MCF 10A (cell line): ENCODE data around the gene P2RY6. TPM values are rescaled to one million over a fixed set of nuclear protein-coding genes. Genes with fewer than 3 reads are reported as not detected.
A peak's percentile ranks its signal among the peaks of the same experiment; 100 is the strongest.

ENCODE experiments used
- BruUV-seq: library from RNA; stranded (reverse); fragments of 400-500 nt; replicated peaks from 2 replicates; lab custom pipeline; 2021; lab: Mats Ljungman, UMichigan
- CTCF ChIA-PET: fragments of 300-600 bp; sonication (Branson Sonifier 250); formaldehyde crosslinking; extraction: SDS; loops from one replicate; lab custom pipeline; 2021; ENCODE audit warnings: antibody characterized with exemption, inconsistent platforms; lab: Yijun Ruan, JAX
- POLR2A ChIA-PET: fragments of 300-600, 350-650 bp; sonication (Branson Sonifier 250); formaldehyde crosslinking; extraction: SDS; loops from one replicate; lab custom pipeline; 2020; ENCODE audit warnings: antibody characterized with exemption, inconsistent platforms; lab: Yijun Ruan, JAX
- DNase-seq: peaks from one replicate; pipeline ENCODE4 v3.0.0-alpha.2; 2018; ENCODE audit not compliant: unreplicated experiment
- H3K27ac Mint-ChIP-seq: one replicate; pipeline ENCODE4 v1.8.0; 2022; ENCODE audit warnings: mild to moderate bottlenecking, low read depth, mixed read lengths; ENCODE audit not compliant: unreplicated experiment
- H3K27me3 Mint-ChIP-seq: one replicate; pipeline ENCODE4 v1.8.0; 2022; ENCODE audit warnings: mixed read lengths; ENCODE audit not compliant: insufficient read depth, unreplicated experiment
- H3K36me3 Mint-ChIP-seq: one replicate; pipeline ENCODE4 v1.8.0; 2022; ENCODE audit warnings: mild to moderate bottlenecking, moderate library complexity, mixed read lengths; ENCODE audit not compliant: insufficient read depth, unreplicated experiment
- H3K4me1 Mint-ChIP-seq: one replicate; pipeline ENCODE4 v1.8.0; 2022; ENCODE audit warnings: mixed read lengths; ENCODE audit not compliant: insufficient read depth, unreplicated experiment
- H3K4me3 Mint-ChIP-seq: one replicate; pipeline ENCODE4 v1.8.0; 2022; ENCODE audit warnings: mild to moderate bottlenecking, moderate library complexity, mixed read lengths; ENCODE audit not compliant: unreplicated experiment
- H3K9me3 Mint-ChIP-seq: one replicate; pipeline ENCODE4 v1.8.0; 2022; ENCODE audit warnings: mixed read lengths; ENCODE audit not compliant: unreplicated experiment
- CTCF ChIP-seq: fragments of 200-600 bp; IDR thresholded peaks from one replicate; pipeline ENCODE4 v1.8.0; 2022; ENCODE audit warnings: antibody characterized with exemption, mild to moderate bottlenecking; ENCODE audit not compliant: unreplicated experiment
- intact Hi-C: fragments of 100-400 bp; cut with micrococcal nuclease; formaldehyde crosslinking; loops from 2 replicates; pipeline ENCODE4 v1.14.1; 2022
- total RNA-seq: library from RNA; stranded (reverse); gene quantifications from 2 replicates; pipeline ENCODE4 v1.2.3, GENCODE V29; 2022

P2RY6 gene
- total RNA-seq, 1 experiment from 2014 or later = not detected

GRCh38 chr11:73315293-73316020 lies 43.3 kb downstream of the P2RY6 start:
- Mint-ChIP-seq H3K4me3 (no peak overlapping the region), H3K27me3 (no peaks in the 10 kb centered on the region), H3K4me1 (peaks cover 46% of the 10 kb centered on the region), H3K27ac (no peak overlapping the region), H3K9me3 (no peaks in the 10 kb centered on the region), H3K36me3 (peaks cover 15% of the 10 kb centered on the region)
- no TSS peak for BruUV-seq
- no peak for DNase-seq
- ChIA-PET POLR2A (interaction anchor here (1.0 kb wide), 1 partner anchor 40 kb away, joined by 3 read pairs; no protein-coding TSS in a partner anchor), CTCF (interaction anchor here (3.5 kb wide), 1 partner anchor 19 kb away, joined by 20 read pairs; no protein-coding TSS in a partner anchor)
- no peak for TF ChIP-seq CTCF
- intact Hi-C loops = no loop called here

GRCh38 chr11:73316422-73316821 lies 44.3 kb downstream of the P2RY6 start:
- no peak for TF ChIP-seq CTCF
- intact Hi-C loops = no loop called here
- POLR2A ChIA-PET = no interaction called here
- no TSS peak for BruUV-seq
- no peak for DNase-seq
- CTCF ChIA-PET = interaction anchor here (1.3 to 3.5 kb wide), 2 partner anchors 15 to 18 kb away, joined by 3 to 20 read pairs; no protein-coding TSS in a partner anchor
- peaks cover 45% of the 10 kb centered on the region for H3K4me1 Mint-ChIP-seq
- no peaks in the 10 kb centered on the region for H3K27me3 Mint-ChIP-seq
- H3K9me3 Mint-ChIP-seq = no peaks in the 10 kb centered on the region
- peaks cover 11% of the 10 kb centered on the region for H3K36me3 Mint-ChIP-seq
- H3K27ac Mint-ChIP-seq = peak overlapping the region; percentile 57
- no peak overlapping the region for H3K4me3 Mint-ChIP-seq

- intact Hi-C loops = no loop called here
- peaks cover 10% of the 10 kb centered on the region for H3K36me3 Mint-ChIP-seq
- H3K27ac Mint-ChIP-seq = no peak overlapping the region
- peaks cover 35% of the 10 kb centered on the region for H3K4me1 Mint-ChIP-seq
- H3K27me3 Mint-ChIP-seq = no peaks in the 10 kb centered on the region
- ChIA-PET CTCF (interaction anchor here (0.7 to 1.3 kb wide), 2 partner anchors 13 to 16 kb away, joined by 3 read pairs; no protein-coding TSS in a partner anchor), POLR2A (interaction anchor here (0.5 to 1.0 kb wide), 2 partner anchors 19 to 1185 kb away, joined by 3 read pairs; no protein-coding TSS in a partner anchor)
- no peak for TF ChIP-seq CTCF
- DNase-seq = no peak
- no peaks in the 10 kb centered on the region for H3K9me3 Mint-ChIP-seq
- BruUV-seq = no TSS peak
- H3K4me3 Mint-ChIP-seq = no peak overlapping the region
Observed at GRCh38 chr11:73317373-73317772, 45.2 kb downstream of the P2RY6 start.

GRCh38 chr11:73317803-73318202 lies 45.7 kb downstream of the P2RY6 start:
- intact Hi-C loops = no loop called here
- H3K9me3 Mint-ChIP-seq = no peaks in the 10 kb centered on the region
- DNase-seq = no peak
- no TSS peak for BruUV-seq
- peaks cover 31% of the 10 kb centered on the region for H3K4me1 Mint-ChIP-seq
- no peak overlapping the region for H3K27ac Mint-ChIP-seq
- no peak overlapping the region for H3K4me3 Mint-ChIP-seq
- POLR2A ChIA-PET = interaction anchor here (0.5 to 1.0 kb wide), 2 partner anchors 18 to 1185 kb away, joined by 3 read pairs; no protein-coding TSS in a partner anchor
- no peaks in the 10 kb centered on the region for H3K27me3 Mint-ChIP-seq
- CTCF ChIA-PET = interaction anchor here (0.6 to 0.7 kb wide), 2 partner anchors 13 to 330 kb away, joined by 3 read pairs; no protein-coding TSS in a partner anchor
- no peak for TF ChIP-seq CTCF
- H3K36me3 Mint-ChIP-seq = peaks cover 10% of the 10 kb centered on the region
